ENCODE data around the gene FDX2. TPM values are rescaled to one million over a fixed set of nuclear protein-coding genes. Genes with fewer than 3 reads are reported as not detected.

FDX2 gene
- total RNA-seq, 1 donor from 2014 or later: 7.1 TPM

DNA sequence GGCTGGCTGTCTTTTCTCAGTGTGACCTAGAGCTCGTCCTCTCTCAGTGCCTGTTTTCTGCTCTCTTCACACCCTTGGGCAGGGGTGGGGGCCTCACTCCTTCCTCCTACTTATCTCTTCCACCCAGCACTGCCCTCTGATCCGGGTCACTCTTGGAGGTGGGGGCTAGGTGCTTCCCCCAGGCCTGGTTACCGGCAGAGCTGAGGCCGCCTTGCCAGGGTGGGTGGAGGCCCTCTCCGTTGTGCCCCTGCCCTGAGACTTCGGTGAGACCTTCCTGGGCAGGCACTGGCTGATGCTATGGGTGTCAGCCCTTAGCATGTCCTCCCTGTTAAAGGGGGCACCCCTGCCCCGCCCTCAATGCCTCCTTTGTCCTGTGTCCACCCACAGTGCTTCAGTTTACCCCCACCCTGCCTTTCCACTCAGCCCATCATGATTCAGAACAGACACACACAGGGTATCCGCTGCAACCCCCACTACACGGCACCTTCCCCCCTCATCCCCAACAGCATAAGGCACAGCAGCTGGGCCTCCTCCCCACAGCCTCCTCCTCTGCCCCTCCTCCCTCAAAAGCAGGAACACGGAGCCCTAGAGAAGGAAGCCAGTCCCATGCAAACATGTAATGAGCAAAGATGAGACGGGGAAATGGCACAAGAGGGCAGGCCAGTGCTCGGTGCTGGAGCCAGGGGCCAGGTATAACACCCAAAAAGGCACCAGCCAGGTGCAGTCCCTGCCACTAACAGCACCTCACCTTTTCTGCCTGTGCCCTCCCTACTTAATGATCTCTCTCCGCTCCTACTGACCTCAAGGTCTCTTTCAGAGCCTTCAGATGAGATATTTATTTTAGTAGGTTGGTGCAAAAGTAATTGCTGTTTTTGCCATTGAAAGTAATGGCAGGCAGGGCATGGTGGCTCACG lies 16.0 kb downstream of the FDX2 start:
- no peak for DNase-seq

- no peak for DNase-seq
These were observed 19.8 kb downstream of the FDX2 start for GRCh38 chr19:10295847-10296591.

DNA sequence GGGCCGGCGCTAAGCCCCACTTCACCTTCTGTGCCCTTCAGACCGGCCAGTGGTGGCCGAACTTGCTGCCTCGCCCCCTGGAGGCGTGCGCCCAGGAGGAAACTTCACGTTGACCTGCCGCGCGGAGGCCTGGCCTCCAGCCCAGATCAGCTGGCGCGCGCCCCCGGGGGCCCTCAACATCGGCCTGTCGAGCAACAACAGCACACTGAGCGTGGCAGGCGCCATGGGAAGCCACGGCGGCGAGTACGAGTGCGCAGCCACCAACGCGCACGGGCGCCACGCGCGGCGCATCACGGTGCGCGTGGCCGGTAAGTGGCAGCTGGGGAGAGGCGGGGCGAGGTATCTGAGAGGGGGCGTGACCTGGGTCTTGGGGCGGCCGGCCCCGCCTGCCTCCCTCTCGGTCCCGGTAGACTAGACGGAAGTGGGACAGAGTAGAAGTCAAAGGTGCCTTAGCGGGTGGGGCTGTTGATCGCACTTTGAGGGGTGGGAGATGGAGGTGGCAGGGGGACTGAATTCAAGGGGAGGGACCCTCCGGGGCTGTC lies 20.4 kb downstream of the FDX2 start:
- no peak for DNase-seq

DNA sequence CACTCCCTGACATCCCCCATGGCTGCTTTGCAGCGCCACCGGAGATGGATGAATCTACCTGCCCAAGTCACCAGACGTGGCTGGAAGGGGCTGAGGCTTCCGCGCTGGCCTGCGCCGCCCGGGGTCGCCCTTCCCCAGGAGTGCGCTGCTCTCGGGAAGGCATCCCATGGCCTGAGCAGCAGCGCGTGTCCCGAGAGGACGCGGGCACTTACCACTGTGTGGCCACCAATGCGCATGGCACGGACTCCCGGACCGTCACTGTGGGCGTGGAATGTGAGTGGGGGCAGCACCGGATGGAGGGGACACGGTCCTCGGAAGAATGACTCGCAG lies 21.5 kb downstream of the FDX2 start:
- DNase-seq: no peak

DNA sequence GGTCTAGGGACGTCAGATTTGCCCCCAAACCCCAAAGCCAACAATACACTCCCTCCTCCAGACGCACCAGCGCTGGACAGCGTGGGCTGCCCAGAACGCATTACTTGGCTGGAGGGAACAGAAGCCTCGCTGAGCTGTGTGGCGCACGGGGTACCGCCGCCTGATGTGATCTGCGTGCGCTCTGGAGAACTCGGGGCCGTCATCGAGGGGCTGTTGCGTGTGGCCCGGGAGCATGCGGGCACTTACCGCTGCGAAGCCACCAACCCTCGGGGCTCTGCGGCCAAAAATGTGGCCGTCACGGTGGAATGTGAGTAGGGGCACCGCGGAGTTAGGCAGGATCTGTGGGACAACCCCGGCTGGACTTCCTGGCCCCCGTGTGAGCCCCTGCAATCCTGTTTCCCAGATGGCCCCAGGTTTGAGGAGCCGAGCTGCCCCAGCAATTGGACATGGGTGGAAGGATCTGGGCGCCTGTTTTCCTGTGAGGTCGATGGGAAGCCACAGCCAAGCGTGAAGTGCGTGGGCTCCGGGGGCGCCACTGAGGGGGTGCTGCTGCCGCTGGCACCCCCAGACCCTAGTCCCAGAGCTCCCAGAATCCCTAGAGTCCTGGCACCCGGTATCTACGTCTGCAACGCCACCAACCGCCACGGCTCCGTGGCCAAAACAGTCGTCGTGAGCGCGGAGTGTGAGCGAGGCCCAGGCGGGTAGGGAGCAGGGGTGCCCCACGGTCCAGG lies 22.0 kb downstream of the FDX2 start:
- DNase-seq: no peak

GRCh38 chr19:10292789-10293636 lies 22.8 kb downstream of the FDX2 start:
- DNase-seq: no peak

DNA sequence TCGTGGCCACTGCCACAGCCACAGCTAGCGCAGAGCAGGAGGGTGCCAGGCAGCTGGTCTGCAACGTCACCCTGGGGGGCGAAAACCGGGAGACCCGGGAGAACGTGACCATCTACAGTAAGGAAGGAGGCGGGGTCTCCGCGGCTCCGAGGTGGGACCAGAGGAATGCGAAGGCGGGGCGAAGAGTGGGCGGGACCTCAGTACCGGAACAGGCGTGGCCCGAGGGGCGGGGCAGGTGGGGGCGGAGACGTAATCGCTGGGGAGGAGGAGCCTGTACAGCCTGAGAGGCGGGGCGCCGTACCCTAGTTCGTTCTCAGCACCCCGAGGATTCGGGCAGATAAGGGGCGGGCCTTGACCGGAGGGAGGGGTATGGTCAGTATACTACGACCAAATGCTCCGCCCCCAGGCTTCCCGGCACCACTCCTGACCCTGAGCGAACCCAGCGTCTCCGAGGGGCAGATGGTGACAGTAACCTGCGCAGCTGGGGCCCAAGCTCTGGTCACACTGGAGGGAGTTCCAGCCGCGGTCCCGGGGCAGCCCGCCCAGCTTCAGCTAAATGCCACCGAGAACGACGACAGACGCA lies 23.5 kb downstream of the FDX2 start:
- no peak for DNase-seq

DNA sequence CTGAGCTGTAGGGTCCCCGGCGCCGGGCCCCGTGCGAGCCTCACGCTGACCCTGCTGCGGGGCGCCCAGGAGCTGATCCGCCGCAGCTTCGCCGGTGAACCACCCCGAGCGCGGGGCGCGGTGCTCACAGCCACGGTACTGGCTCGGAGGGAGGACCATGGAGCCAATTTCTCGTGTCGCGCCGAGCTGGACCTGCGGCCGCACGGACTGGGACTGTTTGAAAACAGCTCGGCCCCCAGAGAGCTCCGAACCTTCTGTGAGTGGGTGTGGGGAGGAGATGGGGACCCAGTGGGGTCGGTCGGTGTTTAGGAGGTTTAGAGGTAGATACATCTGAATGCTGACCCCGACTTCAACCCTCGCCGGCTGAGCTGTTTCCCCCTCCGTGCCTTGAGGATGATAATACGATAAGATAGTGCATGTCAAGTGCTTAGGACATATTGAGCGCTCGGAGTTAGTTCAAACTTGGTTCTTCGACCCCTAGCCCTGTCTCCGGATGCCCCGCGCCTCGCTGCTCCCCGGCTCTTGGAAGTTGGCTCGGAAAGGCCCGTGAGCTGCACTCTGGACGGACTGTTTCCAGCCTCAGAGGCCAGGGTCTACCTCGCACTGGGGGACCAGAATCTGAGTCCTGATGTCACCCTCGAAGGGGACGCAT lies 24.1 kb downstream of the FDX2 start:
- DNase-seq: no peak

DNA sequence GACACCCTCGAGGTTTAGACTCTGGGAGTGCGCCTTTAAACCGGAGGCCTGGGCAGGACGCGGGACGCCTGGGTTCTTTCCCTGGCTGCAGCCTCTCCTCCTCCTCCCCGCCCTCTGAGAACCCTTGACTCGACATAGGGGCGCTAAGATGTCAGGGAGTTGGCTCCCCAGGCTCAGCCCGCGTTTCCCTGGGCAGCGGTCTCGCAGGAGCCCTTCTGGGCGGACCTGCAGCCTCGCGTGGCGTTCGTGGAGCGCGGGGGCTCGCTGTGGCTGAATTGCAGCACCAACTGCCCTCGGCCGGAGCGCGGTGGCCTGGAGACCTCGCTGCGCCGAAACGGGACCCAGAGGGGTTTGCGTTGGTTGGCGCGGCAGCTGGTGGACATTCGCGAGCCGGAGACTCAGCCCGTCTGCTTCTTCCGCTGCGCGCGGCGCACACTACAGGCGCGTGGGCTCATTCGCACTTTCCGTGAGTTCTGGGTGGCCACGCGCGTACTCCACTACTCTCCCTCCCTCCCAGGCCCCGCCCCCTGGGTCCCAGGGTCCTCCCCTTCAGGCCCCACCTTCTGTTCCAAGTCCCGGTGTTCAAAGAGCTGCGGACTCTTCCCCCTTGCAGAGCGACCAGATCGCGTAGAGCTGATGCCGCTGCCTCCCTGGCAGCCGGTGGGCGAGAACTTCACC lies 24.8 kb downstream of the FDX2 start:
- DNase-seq: no peak

DNA sequence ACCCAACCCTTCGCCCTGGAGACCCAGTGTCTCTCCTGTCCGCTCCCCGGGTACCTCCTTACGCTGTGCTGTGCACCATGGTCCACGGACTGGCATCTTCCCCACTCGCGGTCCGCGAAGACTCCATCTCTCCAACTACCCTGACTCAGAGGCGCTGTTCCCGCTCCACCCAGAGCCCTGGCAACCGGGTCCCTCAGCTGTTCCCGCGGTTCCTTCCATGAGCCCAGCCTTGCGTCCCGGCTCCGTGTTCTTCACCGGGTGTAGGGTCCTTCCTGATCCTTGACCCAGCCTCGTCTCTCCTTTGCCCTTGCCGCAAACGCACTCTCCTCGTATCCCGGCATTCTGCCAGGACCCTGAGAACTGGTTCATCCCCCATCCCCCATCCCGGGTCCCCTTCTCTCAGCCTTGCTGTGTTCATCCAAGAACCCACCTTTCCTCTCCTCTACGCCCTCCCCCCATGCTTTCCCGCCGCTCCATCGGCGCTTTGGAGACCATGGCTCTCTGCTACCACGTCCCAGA lies 25.4 kb downstream of the FDX2 start:
- no peak for DNase-seq

GRCh38 chr19:10289836-10290356 lies 25.9 kb downstream of the FDX2 start, which contains the start of gene ICAM5:
Gene ICAM5, plus strand, starts transcription at chr19:10289952. Its CDS starts 92 bp downstream, at chr19:10290044.
- DNase-seq: no peak

- no peak for DNase-seq
These were observed 26.5 kb downstream of the FDX2 start for GRCh38 chr19:10289167-10289835.

- DNase-seq: peak; percentile 26
These were observed 27.1 kb downstream of the FDX2 start for GRCh38 chr19:10288662-10289166.

- peak; percentile 10 for DNase-seq
These were observed 28.7 kb downstream of the FDX2 start, which contains the start of gene ICAM4 for GRCh38 chr19:10286803-10287737. Gene ICAM4, plus strand, starts transcription at chr19:10286955. Its CDS starts 58 bp downstream, at chr19:10287013.

DNA sequence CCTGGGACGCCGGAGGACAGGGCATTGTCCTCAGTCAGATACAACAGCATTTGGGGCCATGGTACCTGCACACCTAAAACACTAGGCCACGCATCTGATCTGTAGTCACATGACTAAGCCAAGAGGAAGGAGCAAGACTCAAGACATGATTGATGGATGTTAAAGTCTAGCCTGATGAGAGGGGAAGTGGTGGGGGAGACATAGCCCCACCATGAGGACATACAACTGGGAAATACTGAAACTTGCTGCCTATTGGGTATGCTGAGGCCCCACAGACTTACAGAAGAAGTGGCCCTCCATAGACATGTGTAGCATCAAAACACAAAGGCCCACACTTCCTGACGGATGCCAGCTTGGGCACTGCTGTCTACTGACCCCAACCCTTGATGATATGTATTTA lies 30.4 kb downstream of the FDX2 start:
- no peak for DNase-seq

DNA sequence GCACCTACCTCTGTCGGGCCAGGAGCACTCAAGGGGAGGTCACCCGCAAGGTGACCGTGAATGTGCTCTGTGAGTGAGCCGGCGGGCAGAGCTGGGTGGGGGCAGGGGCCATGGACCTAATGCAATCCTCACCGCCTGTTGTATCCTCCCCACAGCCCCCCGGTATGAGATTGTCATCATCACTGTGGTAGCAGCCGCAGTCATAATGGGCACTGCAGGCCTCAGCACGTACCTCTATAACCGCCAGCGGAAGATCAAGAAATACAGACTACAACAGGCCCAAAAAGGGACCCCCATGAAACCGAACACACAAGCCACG lies 30.9 kb downstream of the FDX2 start:
- no peak for DNase-seq
